HL-60 (cell line): ENCODE data around the gene SHISA3.

Experiments
- REST ChIP-seq: IDR thresholded peaks from 2 replicates; pipeline ENCODE4 v1.6.1; 2012; ENCODE audit warnings: low read depth; ENCODE audit not compliant: insufficient replicate concordance
- TF ChIP-seq, protein P1 (sequence below): IDR thresholded peaks from one replicate; pipeline ENCODE4 v1.5.1; 2011; ENCODE audit warnings: low read length, control low read depth, inconsistent platforms; ENCODE audit not compliant: insufficient read depth

DNA sequence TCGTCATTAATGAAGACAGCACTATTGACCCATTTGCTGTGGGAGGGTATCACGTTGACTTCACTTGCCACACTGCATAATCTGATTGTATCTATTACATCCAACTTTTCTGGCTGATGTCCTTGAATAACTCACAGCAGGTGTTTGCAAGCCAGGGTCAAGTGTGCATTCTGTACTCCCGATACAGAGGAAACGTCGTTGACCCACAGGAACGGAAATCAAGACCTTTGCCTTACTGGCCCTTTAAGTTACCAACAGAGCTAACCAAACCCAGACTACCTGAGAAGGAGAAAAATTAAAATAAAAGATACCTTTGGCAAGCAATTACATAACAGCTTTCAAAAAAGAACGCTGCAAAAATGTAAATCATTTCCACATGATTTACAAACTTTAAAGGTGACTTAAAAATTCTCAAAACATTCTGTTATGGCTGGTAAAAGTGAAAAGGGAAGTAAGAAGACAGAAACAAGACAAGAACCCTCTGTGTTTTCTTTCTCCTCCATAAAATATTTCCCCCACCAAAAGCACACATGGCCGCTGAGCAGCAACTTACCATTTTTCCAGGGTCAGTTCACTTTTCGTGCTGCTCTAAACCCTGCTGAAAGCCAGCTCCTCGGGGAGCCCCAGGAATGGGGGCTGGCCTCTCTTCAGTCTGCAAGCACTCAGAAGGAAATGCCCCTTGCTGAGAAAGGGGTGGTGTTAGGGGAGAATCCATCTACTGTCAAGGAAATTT, 6.5 kb upstream of the SHISA3 start:
- TF ChIP-seq, protein P1, sequence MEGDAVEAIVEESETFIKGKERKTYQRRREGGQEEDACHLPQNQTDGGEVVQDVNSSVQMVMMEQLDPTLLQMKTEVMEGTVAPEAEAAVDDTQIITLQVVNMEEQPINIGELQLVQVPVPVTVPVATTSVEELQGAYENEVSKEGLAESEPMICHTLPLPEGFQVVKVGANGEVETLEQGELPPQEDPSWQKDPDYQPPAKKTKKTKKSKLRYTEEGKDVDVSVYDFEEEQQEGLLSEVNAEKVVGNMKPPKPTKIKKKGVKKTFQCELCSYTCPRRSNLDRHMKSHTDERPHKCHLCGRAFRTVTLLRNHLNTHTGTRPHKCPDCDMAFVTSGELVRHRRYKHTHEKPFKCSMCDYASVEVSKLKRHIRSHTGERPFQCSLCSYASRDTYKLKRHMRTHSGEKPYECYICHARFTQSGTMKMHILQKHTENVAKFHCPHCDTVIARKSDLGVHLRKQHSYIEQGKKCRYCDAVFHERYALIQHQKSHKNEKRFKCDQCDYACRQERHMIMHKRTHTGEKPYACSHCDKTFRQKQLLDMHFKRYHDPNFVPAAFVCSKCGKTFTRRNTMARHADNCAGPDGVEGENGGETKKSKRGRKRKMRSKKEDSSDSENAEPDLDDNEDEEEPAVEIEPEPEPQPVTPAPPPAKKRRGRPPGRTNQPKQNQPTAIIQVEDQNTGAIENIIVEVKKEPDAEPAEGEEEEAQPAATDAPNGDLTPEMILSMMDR = no peak
- TF ChIP-seq REST = no peak
